H1 (cell line): ENCODE data around the gene TTLL7. TPM values are rescaled to one million over a fixed set of nuclear protein-coding genes. Genes with fewer than 3 reads are reported as not detected.
A peak's percentile ranks its signal among the peaks of the same experiment; 100 is the strongest.

Experiments
- CTCF ChIA-PET: fragments of 300-600 bp; sonication (Branson Sonifier 250); formaldehyde crosslinking; loops from one replicate; lab custom pipeline; 2021; ENCODE audit not compliant: partially characterized antibody; lab: Charles Lee
- POLR2A ChIA-PET: fragments of 300-600 bp; sonication (Branson Sonifier 250); formaldehyde crosslinking; loops from one replicate; lab custom pipeline; 2021; ENCODE audit warnings: inconsistent platforms; ENCODE audit not compliant: partially characterized antibody; lab: Charles Lee
- DNase-seq, 2 experiments: peaks; one replicate each; pipeline versions ENCODE4 v3.0.0 to v3.0.0-alpha.2; 2010 to 2022; ENCODE audit warnings: low spot score in 2 of 2, low read depth in 1 of 2, mixed read lengths in 1 of 2
- FAIRE-seq: peaks from 2 replicates; lab custom pipeline; 2011; peaks lifted over from hg19 to GRCh38; lab: Jason Lieb, UNC
- H2AFZ ChIP-seq: 2 replicates; pipeline ENCODE4 v1.8.1; 2012; ENCODE audit warnings: low read length, inconsistent platforms
- H2AK5ac ChIP-seq: 2 replicates; pipeline ENCODE4 v1.6.1; 2013; ENCODE audit warnings: low read depth, low read length
- H2BK120ac ChIP-seq: replicated peaks from 2 replicates; pipeline ENCODE3; 2013; ENCODE audit warnings: low read depth, low read length, inconsistent platforms
- H2BK12ac ChIP-seq: 2 replicates; pipeline ENCODE4 v1.6.1; 2013; ENCODE audit warnings: low read depth, low read length
- H2BK15ac ChIP-seq: 2 replicates; pipeline ENCODE4 v1.6.1; 2013; ENCODE audit warnings: low read length
- H2BK20ac ChIP-seq: 2 replicates; pipeline ENCODE4 v1.6.1; 2013; ENCODE audit warnings: low read length
- H2BK5ac ChIP-seq: 2 replicates; pipeline ENCODE4 v1.6.1; 2013; ENCODE audit warnings: low read depth, low read length
- H3K14ac ChIP-seq: 2 replicates; pipeline ENCODE4 v1.6.1; 2013; ENCODE audit warnings: inconsistent platforms; ENCODE audit not compliant: insufficient read length
- H3K18ac ChIP-seq: 2 replicates; pipeline ENCODE4 v1.6.1; 2013; ENCODE audit warnings: low read length; ENCODE audit errors: extremely low read depth
- H3K23ac ChIP-seq: 2 replicates; pipeline ENCODE4 v1.6.1; 2013; ENCODE audit warnings: inconsistent platforms; ENCODE audit not compliant: insufficient read length
- H3K23me2 ChIP-seq: 2 replicates; pipeline ENCODE4 v1.6.1; 2013; ENCODE audit warnings: low read depth, low read length
- H3K27ac ChIP-seq: 2 replicates; pipeline ENCODE4 v1.6.1; 2011; ENCODE audit warnings: low read depth, low read length, inconsistent platforms
- H3K27me3 ChIP-seq, 4 experiments: replicated peaks in 1 of 4; 1 replicate in 1 of 4; 2 replicates in 3 of 4; pipeline versions ENCODE4 v1.6.1 to v1.8.1; 2011 to 2013; ENCODE audit warnings: low read length in 3 of 4, mild to moderate bottlenecking in 3 of 4, inconsistent platforms in 2 of 4, mixed read lengths in 2 of 4, moderate library complexity in 1 of 4; ENCODE audit not compliant: control insufficient read depth in 3 of 4, insufficient read depth in 3 of 4; ENCODE audit errors: extremely low read depth in 1 of 4
- H3K36me3 ChIP-seq, 4 experiments: 2 replicates each; pipeline versions ENCODE4 v1.6.1 to v1.8.1; 2011 to 2013; ENCODE audit warnings: mild to moderate bottlenecking in 4 of 4, low read length in 3 of 4, moderate library complexity in 2 of 4, control low read depth in 1 of 4, inconsistent platforms in 1 of 4; ENCODE audit not compliant: insufficient read depth in 4 of 4, control insufficient read depth in 2 of 4
- H3K4ac ChIP-seq: replicated peaks from 2 replicates; pipeline ENCODE3; 2013; ENCODE audit warnings: low read length, low read depth, mixed read lengths, inconsistent platforms; ENCODE audit not compliant: insufficient read length
- H3K4me1 ChIP-seq, 4 experiments: replicated peaks in 1 of 4; 1 replicate in 1 of 4; 2 replicates in 3 of 4; pipeline versions ENCODE4 v1.6.1 to v1.8.1; 2011 to 2013; ENCODE audit warnings: low read length in 3 of 4, inconsistent platforms in 2 of 4, mixed read lengths in 1 of 4; ENCODE audit not compliant: insufficient read depth in 4 of 4, control insufficient read depth in 3 of 4
- H3K4me2 ChIP-seq, 2 experiments: 2 replicates each; pipeline versions ENCODE4 v1.6.1 to v1.8.1; 2011 to 2013; ENCODE audit warnings: low read depth in 2 of 2, low read length in 2 of 2, control low read depth in 1 of 2, inconsistent platforms in 1 of 2, mild to moderate bottlenecking in 1 of 2; ENCODE audit not compliant: insufficient read depth in 1 of 2
- H3K4me3 ChIP-seq, 4 experiments: fragments of 200-600, 300-600 bp in 1 of 4; sonication (generic), shearing (Covaris generic), sonication (Bioruptor Twin) in 1 of 4; 2 replicates each; pipeline versions ENCODE4 v1.5.1 to v1.8.1; 2011 to 2016; ENCODE audit warnings: low read length in 4 of 4, low read depth in 3 of 4, control low read depth in 2 of 4, inconsistent platforms in 2 of 4, mild to moderate bottlenecking in 2 of 4, mixed read lengths in 1 of 4, moderate library complexity in 1 of 4; ENCODE audit not compliant: insufficient read depth in 2 of 4; ENCODE audit errors: extremely low read depth in 1 of 4
- H3K56ac ChIP-seq: replicated peaks from 2 replicates; pipeline ENCODE3; 2013; ENCODE audit warnings: low read depth, mild to moderate bottlenecking, mixed read lengths, low read length, inconsistent platforms; ENCODE audit not compliant: insufficient read length
- H3K79me1 ChIP-seq: 2 replicates; pipeline ENCODE4 v1.6.1; 2013; ENCODE audit warnings: low read depth, low read length, control low read depth
- H3K79me2 ChIP-seq, 2 experiments: 2 replicates each; pipeline versions ENCODE4 v1.6.1 to v1.8.1; 2012 to 2013; ENCODE audit warnings: low read length in 2 of 2, mild to moderate bottlenecking in 2 of 2, inconsistent platforms in 1 of 2; ENCODE audit not compliant: insufficient read depth in 2 of 2, control insufficient read depth in 1 of 2
- H3K9ac ChIP-seq, 4 experiments: replicated peaks in 1 of 4; 1 replicate in 1 of 4; 2 replicates in 3 of 4; pipeline versions ENCODE4 v1.6.1 to v1.8.1; 2011 to 2013; ENCODE audit warnings: low read depth in 3 of 4, low read length in 3 of 4, control low read depth in 2 of 4, mild to moderate bottlenecking in 2 of 4, moderate library complexity in 2 of 4, inconsistent platforms in 1 of 4; ENCODE audit errors: extremely low read depth in 1 of 4
- H3K9me3 ChIP-seq, 2 experiments: 2 replicates each; pipeline versions ENCODE4 v1.6.1 to v1.8.1; 2012 to 2013; ENCODE audit warnings: mild to moderate bottlenecking in 2 of 2, moderate library complexity in 2 of 2, control low read depth in 1 of 2, inconsistent platforms in 1 of 2, low read depth in 1 of 2, low read length in 1 of 2, mixed read lengths in 1 of 2; ENCODE audit not compliant: insufficient read depth in 2 of 2
- H4K20me1 ChIP-seq, 2 experiments: replicated peaks in 1 of 2; 2 replicates each; pipeline versions ENCODE3 to v1.8.1; 2011 to 2013; ENCODE audit warnings: inconsistent platforms in 2 of 2, low read length in 2 of 2, mild to moderate bottlenecking in 1 of 2; ENCODE audit not compliant: insufficient read depth in 2 of 2, control insufficient read depth in 1 of 2
- H4K5ac ChIP-seq: 2 replicates; pipeline ENCODE4 v1.6.1; 2013; ENCODE audit warnings: low read length, low read depth, mixed read lengths, inconsistent platforms; ENCODE audit not compliant: insufficient read length
- H4K8ac ChIP-seq: 2 replicates; pipeline ENCODE4 v1.8.0; 2013; ENCODE audit warnings: mild to moderate bottlenecking, moderate library complexity, low read length, inconsistent platforms; ENCODE audit not compliant: insufficient read depth; ENCODE audit errors: extremely low read depth
- H4K91ac ChIP-seq: replicated peaks from 2 replicates; pipeline ENCODE3; 2013; ENCODE audit warnings: low read length, mixed read lengths, inconsistent platforms; ENCODE audit not compliant: insufficient read length
- CEBPB ChIP-seq: IDR thresholded peaks from 2 replicates; pipeline ENCODE4 v1.6.1; 2012; ENCODE audit warnings: low read depth, low read length
- KDM1A ChIP-seq: fragments of 200-600, 300-600 bp; sonication (generic); IDR thresholded peaks from 2 replicates; pipeline ENCODE4 v1.7.1; 2016; ENCODE audit warnings: mild to moderate bottlenecking, low read length, borderline replicate concordance
- POLR2AphosphoS5 ChIP-seq: IDR thresholded peaks from 2 replicates; pipeline ENCODE4 v1.6.1; 2011; ENCODE audit warnings: low read depth, low read length
- WGBS, 2 experiments: shearing (Covaris generic) in 1 of 2; methylation state at CpG; one replicate each; pipeline versions ENCODE4 v1.1.6 to v1.1.7; 2013 to 2015; ENCODE audit warnings: low lambda C conversion rate in 2 of 2, mixed read lengths in 2 of 2, inconsistent platforms in 1 of 2, low coverage in 1 of 2, missing lambda C conversion rate in 1 of 2; ENCODE audit not compliant: insufficient replicate concordance in 2 of 2, insufficient coverage in 1 of 2, insufficient read length in 1 of 2; ENCODE audit errors: extremely low coverage in 1 of 2, missing lambda C conversion rate in 1 of 2; 5-methylcytosine and 5-hydroxymethylcytosine counted together
- polyA plus RNA-seq, 7 experiments: library from polyadenylated mRNA; depleted of rRNA in 3 of 7; stranded (reverse) in 5 of 7; unstranded in 2 of 7; fragments of >200 nt in 5 of 7; fragments of 200-250 nt in 2 of 7; gene quantifications; 1 replicate in 5 of 7; 2 replicates in 1 of 7; 4 replicates in 1 of 7; pipeline versions ENCODE4 v1.2.1 to v1.2.3, GENCODE V29; 2011 to 2013; ENCODE audit warnings: missing spikeins in 2 of 7, mixed read lengths in 2 of 7
- total RNA-seq: library from RNA; stranded (reverse); fragmentation: NEBNext Ultra II Directional; extraction: Animal tissue kit (Norgen Biotek cat#: 25700); gene quantifications from 2 replicates; pipeline ENCODE4 v1.2.1, GENCODE V29; 2021

Gene TTLL7
- total and polyA plus RNA-seq, 2 of the 8 experiments (the other 6 are each of a cell fraction or from before 2014, with no cell fraction given): 1.9 to 7.9 TPM

- Histone ChIP-seq H4K8ac (no peak overlapping the region), H3K9ac (no peak overlapping the region), H3K27ac (no peak overlapping the region), H3K18ac (no peak overlapping the region), H2BK12ac (no peak overlapping the region), H3K9me3 (no peaks in the 10 kb centered on the region), H4K20me1 (no peaks in the 10 kb centered on the region), H3K4ac (no peak overlapping the region), H3K36me3 (no peaks in the 10 kb centered on the region)
- 85% methylated on average over 3 of the region's 3 CpGs; no CpG with 5 or more reads in 1 of the 2 experiments for WGBS, 2 experiments
- TF ChIP-seq KDM1A (peak; percentile 54; the same call in 1 of the 2 replicates), CEBPB (no peak), POLR2AphosphoS5 (no peak)
- TF ChIP-seq, all 59 proteins: peak for 1
- H2BK20ac ChIP-seq: no peak overlapping the region
- H3K4me1 ChIP-seq: no peaks in the 10 kb centered on the region
- H3K4me3 ChIP-seq: no peak overlapping the region
- H2BK5ac ChIP-seq: no peak overlapping the region
- H2BK120ac ChIP-seq: no peak overlapping the region
- H3K23ac ChIP-seq: no peak overlapping the region
- POLR2A ChIA-PET: no interaction called here
- H2BK15ac ChIP-seq: no peak overlapping the region
- no peak overlapping the region for H4K91ac ChIP-seq
- no peaks in the 10 kb centered on the region for H3K23me2 ChIP-seq
- DNase-seq (no peak), FAIRE-seq (no peak)
- no peak overlapping the region for H4K5ac ChIP-seq
- no peak overlapping the region for H3K56ac ChIP-seq
- H3K79me1 ChIP-seq: no peaks in the 10 kb centered on the region
- H2AK5ac ChIP-seq: no peak overlapping the region
- CTCF ChIA-PET: no interaction called here
- H3K27me3 ChIP-seq: no peaks in the 10 kb centered on the region
- no peak overlapping the region for H3K14ac ChIP-seq
- H3K79me2 ChIP-seq: no peaks in the 10 kb centered on the region
- no peak overlapping the region for H3K4me2 ChIP-seq
- H2AFZ ChIP-seq: no peak overlapping the region
Observed at GRCh38 chr1:84013708-84014107, 14.8 kb upstream of the TTLL7 start.
